ENCODE measurements around the gene FPR1. TPM values are rescaled to one million over a fixed set of nuclear protein-coding genes. Genes with fewer than 3 reads are reported as not detected.

The FPR1 gene, protein sequence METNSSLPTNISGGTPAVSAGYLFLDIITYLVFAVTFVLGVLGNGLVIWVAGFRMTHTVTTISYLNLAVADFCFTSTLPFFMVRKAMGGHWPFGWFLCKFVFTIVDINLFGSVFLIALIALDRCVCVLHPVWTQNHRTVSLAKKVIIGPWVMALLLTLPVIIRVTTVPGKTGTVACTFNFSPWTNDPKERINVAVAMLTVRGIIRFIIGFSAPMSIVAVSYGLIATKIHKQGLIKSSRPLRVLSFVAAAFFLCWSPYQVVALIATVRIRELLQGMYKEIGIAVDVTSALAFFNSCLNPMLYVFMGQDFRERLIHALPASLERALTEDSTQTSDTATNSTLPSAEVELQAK
- total RNA-seq (10 to 100 TPM in 1 of 4 donors, 1 to 10 TPM in 3; 3.6 to 15.1 (median 7.0) TPM), polyA plus RNA-seq (0.97 TPM)
- long read RNA-seq, donor 1, partial matches to known transcripts = 0 of 2 reads
- long read RNA-seq, donor 1, other reads (novel, unspliced or antisense) = 1 of 2 reads
- long read RNA-seq, donor 2, partial matches to known transcripts = 0 of 1 reads
- long read RNA-seq, donor 2, other reads (novel, unspliced or antisense) = 1 of 1 reads
- long read RNA-seq, donor 3, transcript FPR1-201 (2 exons, 1,930 nt) = major isoform, 8 of 11 reads
- long read RNA-seq, donor 3, partial matches to known transcripts = 0 of 11 reads
- long read RNA-seq, donor 3, other reads (novel, unspliced or antisense) = 3 of 11 reads
- long read RNA-seq, donor 4, partial matches to known transcripts = 0 of 2 reads
- long read RNA-seq, donor 4, other reads (novel, unspliced or antisense) = 0 of 2 reads

DNA sequence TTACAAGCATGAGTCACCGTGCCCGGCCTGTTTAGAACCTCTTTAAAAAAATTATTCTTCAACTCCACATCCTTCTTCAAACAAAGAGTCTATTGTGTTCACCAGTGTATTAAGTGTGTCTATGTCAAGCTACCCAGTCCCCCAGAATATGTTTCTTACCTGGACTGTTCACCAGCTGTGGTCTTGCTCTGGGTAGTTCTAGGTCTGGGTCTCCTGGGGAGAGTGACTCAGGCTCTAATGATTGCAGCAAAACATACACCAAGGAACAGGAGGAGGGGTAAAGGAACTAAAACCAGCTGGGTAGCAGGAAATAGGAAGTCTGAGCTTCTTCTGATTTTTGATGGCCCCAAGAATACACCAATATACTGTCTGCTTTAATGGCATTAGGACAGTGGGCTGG, at the start of gene FPR1:
Gene FPR1 (minus strand): TSS at position 224 of the 400 bp plus-strand sequence. CDS start 4,884 bp downstream, outside the sequence.
- Histone ChIP-seq H3K27ac (ENCODE audit: low read length) (no peak within 1 kb of the TSS), H3K4me3 (ENCODE audit: low read length) (peak within 1 kb of the TSS; percentile 8), H3K9me3 (ENCODE audit: control insufficient read depth, low read length) (no peaks in the 10 kb centered on the region), H3K4me1 (ENCODE audit: control insufficient read depth, insufficient read depth, low read length) (no peaks in the 10 kb centered on the region), H3K27me3 (ENCODE audit: control insufficient read depth, insufficient read depth) (no peaks in the 10 kb centered on the region)
- 58% methylated on average over 2 of the region's 2 CpGs for WGBS
- ATAC-seq (peak; percentile 67 to 71), DNase-seq (no peak)
- intact Hi-C loops (cut with DNase I) = no loop called here

DNA sequence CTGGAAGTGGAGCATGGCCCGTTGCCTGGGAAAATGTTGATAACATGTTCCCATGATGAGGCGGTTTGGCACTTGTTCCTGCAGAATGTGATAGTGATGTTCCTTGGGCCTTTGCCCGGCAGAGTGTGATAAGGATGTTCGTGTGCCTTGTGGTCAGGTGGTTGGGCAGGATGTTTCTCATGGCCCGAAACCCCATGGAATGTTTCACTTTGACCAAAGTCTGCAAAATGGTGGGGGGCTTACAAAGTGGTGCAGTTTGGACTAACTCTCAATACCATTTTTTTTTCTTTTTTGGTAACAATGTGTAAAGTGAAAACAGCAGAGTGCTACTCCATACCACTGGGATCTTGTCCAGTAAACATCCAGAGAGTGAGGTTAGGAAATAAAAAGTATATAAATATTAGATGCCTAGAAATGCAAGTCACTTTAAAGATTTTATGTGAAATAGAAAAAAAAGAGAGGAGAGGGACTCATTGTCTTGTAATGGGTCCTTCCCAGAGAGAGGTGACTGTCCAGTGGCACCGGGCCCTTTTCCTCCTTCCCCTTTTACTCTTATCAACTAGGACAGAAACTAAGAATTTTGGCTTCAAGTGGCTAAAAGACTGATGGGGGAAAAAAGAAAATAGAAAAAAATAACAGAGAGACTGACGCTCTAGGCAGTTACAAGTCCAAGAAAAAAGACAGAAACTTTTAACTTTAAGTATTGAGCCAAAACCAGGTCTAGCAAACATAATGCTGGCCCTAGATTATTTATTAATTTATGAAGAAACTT, 49.0 kb upstream of the FPR1 start:
- Histone ChIP-seq H3K4me1 (ENCODE audit: control insufficient read depth, insufficient read depth, low read length) (peaks cover 6% of the 10 kb centered on the region), H3K27ac (ENCODE audit: low read length) (peak overlapping the region; percentile 97), H3K27me3 (ENCODE audit: control insufficient read depth, insufficient read depth) (no peaks in the 10 kb centered on the region), H3K9me3 (ENCODE audit: control insufficient read depth, low read length) (no peaks in the 10 kb centered on the region), H3K4me3 (ENCODE audit: low read length) (no peak overlapping the region)
- WGBS = 12% methylated on average over 7 of the region's 7 CpGs
- peak; percentile 92 to 97 (median 93) for DNase-seq
- intact Hi-C loops (cut with DNase I) = loop anchor here in 1 of 4 donors (10.0 kb wide), 1 partner anchor 116 kb away; no protein-coding TSS in a partner anchor
- peak; percentile 87 for ATAC-seq

DNA sequence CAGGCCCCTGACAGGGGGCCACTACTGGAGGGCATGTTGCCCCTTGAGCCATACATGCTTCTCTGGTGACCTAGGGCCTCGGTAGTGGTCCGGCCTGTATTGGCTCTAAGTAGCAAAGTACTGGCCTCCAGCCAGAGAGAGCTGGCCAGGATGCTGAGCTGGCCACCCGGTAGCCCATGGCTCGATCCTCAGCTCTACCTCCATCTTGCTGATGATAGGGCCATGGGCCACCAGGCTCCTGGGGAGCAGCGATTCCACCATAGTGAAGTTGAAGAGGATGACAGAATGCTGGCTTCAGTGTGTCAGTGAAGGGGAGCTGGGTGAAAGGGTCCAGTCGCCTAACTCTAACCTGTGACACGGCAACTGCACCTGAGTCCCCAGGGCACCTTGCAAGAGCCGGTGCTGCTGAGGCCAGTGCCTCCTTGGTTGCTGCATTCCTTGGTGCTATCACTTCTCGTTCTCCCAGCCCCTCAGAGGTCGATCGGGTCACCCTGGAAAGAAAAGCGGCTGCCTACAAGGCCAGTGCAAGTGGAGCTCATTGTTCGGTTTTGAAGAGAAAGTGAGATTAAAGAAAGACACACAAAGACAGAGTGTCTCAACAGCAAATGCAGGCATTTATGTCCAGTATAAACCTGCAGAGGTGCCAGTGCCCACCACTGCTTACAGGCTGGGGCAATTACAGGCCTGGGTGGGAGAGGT, 48.2 kb upstream of the FPR1 start:
- H3K27ac ChIP-seq (ENCODE audit: low read length) = peak overlapping the region; percentile 97
- ATAC-seq = peak; percentile 56 to 58
- intact Hi-C loops (cut with DNase I) = loop anchor here in 1 of 4 donors (10.0 kb wide), 1 partner anchor 115 kb away; no protein-coding TSS in a partner anchor
- DNase-seq = peak; percentile 62 to 83 (median 75)
- H3K9me3 ChIP-seq (ENCODE audit: control insufficient read depth, low read length) = no peaks in the 10 kb centered on the region
- 29% methylated on average over 13 of the region's 13 CpGs for WGBS
- H3K27me3 ChIP-seq (ENCODE audit: control insufficient read depth, insufficient read depth) = no peaks in the 10 kb centered on the region
- peaks cover 6% of the 10 kb centered on the region for H3K4me1 ChIP-seq (ENCODE audit: control insufficient read depth, insufficient read depth, low read length)
- H3K4me3 ChIP-seq (ENCODE audit: low read length) = no peak overlapping the region

DNA sequence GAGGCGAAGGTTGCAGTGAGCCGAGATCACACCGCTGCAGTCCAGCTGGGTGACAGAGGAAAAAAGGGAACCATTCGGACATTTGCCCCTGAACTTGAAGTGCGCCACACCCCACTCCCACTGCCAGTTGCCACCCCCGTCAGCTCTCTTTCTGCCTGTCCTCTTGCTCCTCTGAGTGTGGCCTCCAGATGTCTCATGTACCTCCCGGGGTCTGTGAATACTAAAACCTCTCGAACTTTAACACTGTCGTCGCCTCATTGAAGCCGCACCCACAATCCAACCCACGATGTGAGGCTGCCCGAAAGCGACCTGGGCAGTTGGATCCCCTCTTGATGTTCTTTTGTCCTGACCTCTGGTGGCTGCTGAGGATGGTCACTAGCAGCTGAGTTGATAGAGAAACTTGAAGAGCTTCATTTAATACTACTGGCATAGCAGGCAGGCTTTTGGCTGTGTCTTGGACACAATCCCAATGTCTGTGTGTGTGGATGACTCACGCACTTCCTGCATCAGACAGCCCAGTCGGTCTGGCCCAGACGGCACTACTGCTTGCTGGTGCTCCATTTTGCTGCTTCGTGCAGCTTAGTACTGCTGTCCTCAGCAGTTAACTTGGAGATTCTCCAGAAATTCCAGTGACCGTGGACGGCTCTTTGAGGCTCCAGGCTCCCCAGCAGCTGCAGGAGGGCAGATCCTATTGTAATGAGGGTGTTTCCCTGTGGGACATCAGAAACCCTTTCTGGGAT, 47.5 kb upstream of the FPR1 start:
- 18% methylated on average over 20 of the region's 20 CpGs for WGBS
- Histone ChIP-seq H3K4me3 (ENCODE audit: low read length) (no peak overlapping the region), H3K27ac (ENCODE audit: low read length) (peak overlapping the region; percentile 97), H3K27me3 (ENCODE audit: control insufficient read depth, insufficient read depth) (no peaks in the 10 kb centered on the region), H3K9me3 (ENCODE audit: control insufficient read depth, low read length) (no peaks in the 10 kb centered on the region), H3K4me1 (ENCODE audit: control insufficient read depth, insufficient read depth, low read length) (peaks cover 6% of the 10 kb centered on the region)
- ATAC-seq = peak; percentile 96 to 97
- DNase-seq = peak; percentile 92 to 95 (median 94)
- intact Hi-C loops (cut with DNase I) = no loop called here

DNA sequence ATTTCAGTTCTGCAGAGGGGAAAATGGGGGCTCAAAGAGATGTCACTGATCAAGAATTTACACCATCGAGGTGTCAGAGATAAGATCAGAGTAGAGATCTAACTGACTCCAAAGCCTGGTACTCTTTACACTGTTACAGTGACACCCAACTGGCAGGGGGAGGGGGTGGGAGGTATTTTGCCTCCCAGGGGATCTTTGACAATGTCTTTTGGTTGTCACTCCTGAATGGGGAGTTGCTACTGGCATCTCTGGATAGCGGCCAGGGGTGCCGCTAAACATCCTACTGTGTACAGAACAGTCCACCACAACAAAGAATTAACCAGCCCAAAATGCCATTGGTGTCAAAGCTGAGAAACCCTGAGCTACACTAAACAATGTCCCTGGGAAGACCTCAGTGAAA, 46.4 kb upstream of the FPR1 start:
- H3K27ac ChIP-seq (ENCODE audit: low read length) = no peak overlapping the region
- intact Hi-C loops (cut with DNase I) = no loop called here
- WGBS = 54% methylated on average over 3 of the region's 3 CpGs
- H3K9me3 ChIP-seq (ENCODE audit: control insufficient read depth, low read length) = no peaks in the 10 kb centered on the region
- no peaks in the 10 kb centered on the region for H3K27me3 ChIP-seq (ENCODE audit: control insufficient read depth, insufficient read depth)
- ATAC-seq (no peak), DNase-seq (peak in 2 of 3 donors; percentile 47 to 53)
- H3K4me1 ChIP-seq (ENCODE audit: control insufficient read depth, insufficient read depth, low read length) = peaks cover 6% of the 10 kb centered on the region
- H3K4me3 ChIP-seq (ENCODE audit: low read length) = no peak overlapping the region

DNA sequence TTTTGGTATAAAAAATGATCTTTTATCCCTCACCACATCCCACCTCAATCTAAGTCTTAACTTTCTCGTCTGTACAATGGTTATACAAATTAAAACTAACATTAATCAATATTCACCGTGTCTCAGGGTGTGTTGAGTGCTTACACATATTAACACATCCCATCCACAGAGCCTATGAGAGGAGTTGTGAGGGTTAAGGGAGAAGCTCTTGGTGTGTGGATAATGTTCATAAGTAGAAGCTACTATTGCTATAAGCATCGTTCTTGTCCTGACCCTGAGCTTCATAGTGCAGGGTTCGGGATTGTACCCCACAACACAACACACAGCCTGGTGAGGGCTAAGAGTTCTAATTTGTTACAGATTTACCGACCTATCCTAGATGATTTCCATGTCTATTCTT, 45.8 kb upstream of the FPR1 start:
- DNase-seq (no peak), ATAC-seq (no peak)
- H3K4me1 ChIP-seq (ENCODE audit: control insufficient read depth, insufficient read depth, low read length) = peaks cover 6% of the 10 kb centered on the region
- H3K27me3 ChIP-seq (ENCODE audit: control insufficient read depth, insufficient read depth) = no peaks in the 10 kb centered on the region
- H3K27ac ChIP-seq (ENCODE audit: low read length) = no peak overlapping the region
- H3K4me3 ChIP-seq (ENCODE audit: low read length) = no peak overlapping the region
- 62% methylated on average over 5 of the region's 5 CpGs for WGBS
- no peaks in the 10 kb centered on the region for H3K9me3 ChIP-seq (ENCODE audit: control insufficient read depth, low read length)
- intact Hi-C loops (cut with DNase I) = no loop called here

DNA sequence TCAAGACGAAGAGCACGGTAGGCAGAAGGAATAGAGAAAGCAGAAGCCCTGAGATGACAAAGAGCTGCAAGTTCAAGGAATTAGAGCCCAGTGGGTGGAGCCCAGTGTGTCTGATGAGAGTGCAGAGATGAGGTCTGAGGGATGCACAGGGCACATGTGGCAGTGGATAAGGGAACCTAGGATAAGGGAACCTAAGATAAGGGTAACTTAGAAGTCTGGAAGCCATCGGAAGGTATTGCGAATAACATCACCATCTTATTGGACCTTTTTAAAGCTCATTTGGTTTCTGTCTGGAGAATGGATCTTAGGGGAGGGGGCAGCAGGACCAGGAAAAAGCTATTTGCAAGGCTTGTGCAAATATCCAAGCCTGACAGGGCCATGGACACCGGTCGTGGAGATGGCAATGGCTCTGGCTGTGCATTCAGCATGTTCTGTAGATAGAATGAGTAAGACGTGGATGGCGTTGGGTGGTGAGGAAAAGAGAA, 44.6 kb upstream of the FPR1 start:
- intact Hi-C loops (cut with DNase I) = no loop called here
- ATAC-seq (no peak), DNase-seq (peak; percentile 39 to 63 (median 62))
- H3K9me3 ChIP-seq (ENCODE audit: control insufficient read depth, low read length) = no peaks in the 10 kb centered on the region
- WGBS = 80% methylated on average over 8 of the region's 8 CpGs
- H3K4me3 ChIP-seq (ENCODE audit: low read length) = no peak overlapping the region
- peaks cover 6% of the 10 kb centered on the region for H3K4me1 ChIP-seq (ENCODE audit: control insufficient read depth, insufficient read depth, low read length)
- no peak overlapping the region for H3K27ac ChIP-seq (ENCODE audit: low read length)
- H3K27me3 ChIP-seq (ENCODE audit: control insufficient read depth, insufficient read depth) = no peaks in the 10 kb centered on the region

DNA sequence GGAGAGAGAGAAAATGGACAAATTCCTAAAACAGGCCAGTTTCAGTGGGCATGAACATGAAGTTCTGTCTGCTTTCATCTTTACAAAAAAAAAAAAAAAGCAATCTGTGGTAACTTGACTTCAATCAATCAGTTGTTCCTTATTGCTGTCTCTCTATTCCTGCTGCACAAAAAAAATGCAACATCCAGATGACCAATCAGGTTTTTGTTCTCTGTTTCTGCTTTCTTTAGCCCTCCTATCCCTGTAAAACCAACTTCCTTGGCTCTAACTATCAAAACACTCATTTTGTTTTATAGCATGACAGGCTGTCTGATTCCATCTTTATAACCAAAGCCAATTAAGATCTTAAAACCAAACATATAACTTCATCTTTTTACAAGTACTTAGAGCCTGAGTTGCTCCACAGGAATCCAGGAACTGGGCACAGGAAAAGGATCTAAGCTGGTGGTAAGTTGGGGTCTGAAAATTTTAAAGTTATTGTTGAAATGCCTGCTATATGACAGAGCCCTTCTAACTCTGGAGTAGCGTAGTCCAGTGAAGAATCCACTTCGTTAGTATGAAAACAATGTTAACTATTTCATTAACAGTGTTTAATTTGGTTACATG, 43.3 kb upstream of the FPR1 start, which contains the start of gene FPR3:
Gene FPR3 (plus strand): TSS at position 273 of the 606 bp plus-strand sequence. CDS start 28,592 bp downstream, outside the sequence.
- H3K4me1 ChIP-seq (ENCODE audit: control insufficient read depth, insufficient read depth, low read length) = peaks cover 5% of the 10 kb centered on the region
- no peaks in the 10 kb centered on the region for H3K27me3 ChIP-seq (ENCODE audit: control insufficient read depth, insufficient read depth)
- intact Hi-C loops (cut with DNase I) = no loop called here
- no peaks in the 10 kb centered on the region for H3K9me3 ChIP-seq (ENCODE audit: control insufficient read depth, low read length)
- H3K4me3 ChIP-seq (ENCODE audit: low read length) = no peak within 1 kb of the TSS
- WGBS = 20% methylated on average over 2 of the region's 2 CpGs
- ATAC-seq (no peak), DNase-seq (no peak)
- no peak within 1 kb of the TSS for H3K27ac ChIP-seq (ENCODE audit: low read length)

DNA sequence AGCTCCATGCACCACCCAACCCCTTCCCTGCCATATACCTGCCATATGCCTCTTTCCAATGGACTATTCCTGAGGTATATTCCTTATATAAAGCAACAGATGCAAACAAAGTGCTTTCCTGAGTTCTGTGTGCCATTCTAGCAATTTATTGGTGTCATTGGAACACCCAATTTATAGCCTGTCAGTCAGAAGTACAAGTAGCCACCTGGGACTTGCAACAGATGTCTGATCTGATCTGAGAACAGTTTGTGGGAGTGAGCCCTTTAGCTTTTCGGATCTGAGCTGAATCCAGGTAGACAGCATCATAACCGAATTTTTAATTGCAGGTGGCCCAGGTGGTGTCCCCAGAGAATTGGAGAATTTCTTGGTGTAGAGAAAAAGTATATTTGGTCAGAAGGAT, 42.3 kb upstream of the FPR1 start:
- no peaks in the 10 kb centered on the region for H3K9me3 ChIP-seq (ENCODE audit: control insufficient read depth, low read length)
- H3K4me3 ChIP-seq (ENCODE audit: low read length) = no peak overlapping the region
- 93% methylated on average over 2 of the region's 2 CpGs for WGBS
- ATAC-seq (no peak), DNase-seq (no peak)
- H3K27me3 ChIP-seq (ENCODE audit: control insufficient read depth, insufficient read depth) = no peaks in the 10 kb centered on the region
- no peaks in the 10 kb centered on the region for H3K4me1 ChIP-seq (ENCODE audit: control insufficient read depth, insufficient read depth, low read length)
- no peak overlapping the region for H3K27ac ChIP-seq (ENCODE audit: low read length)
- intact Hi-C loops (cut with DNase I) = no loop called here

Measured in right cardiac atrium (tissue), 5 donors.